Mesendoderm (in vitro differentiated cells): ENCODE measurements around the gene SRGAP1.

Experiments
- DNase-seq: peaks from one replicate; pipeline ENCODE4 v3.0.0; 2013
- H2AK5ac ChIP-seq: 2 replicates; pipeline ENCODE4 v1.6.1; 2013; ENCODE audit warnings: low read length, inconsistent platforms
- H2BK120ac ChIP-seq: 2 replicates; pipeline ENCODE4 v1.6.1; 2013; ENCODE audit warnings: low read depth, mild to moderate bottlenecking, low read length, moderate library complexity, mixed read lengths
- H2BK15ac ChIP-seq: replicated peaks from 2 replicates; pipeline ENCODE4 v1.6.1; 2013; ENCODE audit warnings: low read depth, mild to moderate bottlenecking, moderate library complexity
- H2BK5ac ChIP-seq: 2 replicates; pipeline ENCODE4 v1.6.1; 2013; ENCODE audit warnings: low read length, inconsistent platforms
- H3K18ac ChIP-seq: 2 replicates; pipeline ENCODE4 v1.6.1; 2013; ENCODE audit warnings: mild to moderate bottlenecking, low read length, mixed read lengths
- H3K23ac ChIP-seq: one replicate; pipeline ENCODE4 v1.6.1; 2013; ENCODE audit warnings: low read length
- H3K27ac ChIP-seq: 2 replicates; pipeline ENCODE4 v1.5.1; 2013; ENCODE audit warnings: low read depth, mild to moderate bottlenecking, inconsistent platforms, low read length, moderate library complexity
- H3K27me3 ChIP-seq: 2 replicates; pipeline ENCODE4 v1.6.1; 2013; ENCODE audit warnings: low read length, control low read depth, mild to moderate bottlenecking, inconsistent platforms; ENCODE audit not compliant: insufficient read depth, poor library complexity
- H3K36me3 ChIP-seq: 2 replicates; pipeline ENCODE4 v1.6.1; 2013; ENCODE audit warnings: low read length, inconsistent platforms; ENCODE audit not compliant: control insufficient read depth, insufficient read depth
- H3K4ac ChIP-seq: one replicate; pipeline ENCODE4 v1.6.1; 2013; ENCODE audit warnings: low read depth, mild to moderate bottlenecking, low read length, moderate library complexity
- H3K4me1 ChIP-seq: 2 replicates; pipeline ENCODE4 v1.6.1; 2013; ENCODE audit warnings: low read depth, low read length, inconsistent platforms; ENCODE audit not compliant: control insufficient read depth
- H3K4me2 ChIP-seq: 2 replicates; pipeline ENCODE4 v1.6.1; 2013; ENCODE audit warnings: low read length
- H3K4me3 ChIP-seq: 2 replicates; pipeline ENCODE4 v1.5.1; 2013; ENCODE audit warnings: mild to moderate bottlenecking, low read length
- H3K56ac ChIP-seq: one replicate; pipeline ENCODE4 v1.6.1; 2013; ENCODE audit warnings: low read length
- H3K79me1 ChIP-seq: 2 replicates; pipeline ENCODE4 v1.6.1; 2013; ENCODE audit warnings: low read length, inconsistent platforms
- H3K79me2 ChIP-seq: 2 replicates; pipeline ENCODE4 v1.6.1; 2013; ENCODE audit warnings: mild to moderate bottlenecking, low read length; ENCODE audit not compliant: control insufficient read depth, insufficient read depth
- H3K9ac ChIP-seq: 2 replicates; pipeline ENCODE4 v1.6.1; 2013; ENCODE audit warnings: low read length, inconsistent platforms
- H4K5ac ChIP-seq: one replicate; pipeline ENCODE4 v1.6.1; 2013; ENCODE audit warnings: low read length
- H4K8ac ChIP-seq: one replicate; pipeline ENCODE4 v1.6.1; 2013; ENCODE audit warnings: low read depth, mild to moderate bottlenecking, control low read depth, low read length, moderate library complexity
- WGBS: extraction: QIAGEN DNeasy Blood & Tissue Kit; methylation state at CpG from one replicate; pipeline ENCODE4 v1.1.7; 2013; ENCODE audit warnings: low lambda C conversion rate, missing lambda C conversion rate; ENCODE audit not compliant: insufficient coverage; ENCODE audit errors: extremely low coverage; 5-methylcytosine and 5-hydroxymethylcytosine counted together

Gene SRGAP1

GRCh38 chr12:63846238-63846967 is 1.9 kb downstream of the SRGAP1 start:
- H4K8ac ChIP-seq, result no peak overlapping the region
- H4K5ac ChIP-seq, result no peak overlapping the region
- H3K27me3 ChIP-seq, result no peaks in the 10 kb centered on the region
- H3K4me2 ChIP-seq, result no peak overlapping the region
- H3K4me1 ChIP-seq, result peaks cover 7% of the 10 kb centered on the region
- peaks cover 10% of the 10 kb centered on the region for H3K79me1 ChIP-seq
- no peak overlapping the region for H3K9ac ChIP-seq
- H3K23ac ChIP-seq, result no peak overlapping the region
- H3K27ac ChIP-seq, result no peak overlapping the region
- no peak overlapping the region for H3K4ac ChIP-seq
- peak overlapping the region; percentile 64 for H2AK5ac ChIP-seq
- no peak overlapping the region for H2BK120ac ChIP-seq
- H2BK15ac ChIP-seq, result no peak overlapping the region
- no peak overlapping the region for H3K56ac ChIP-seq
- no CpG with 5 or more reads among the region's 6 CpGs for WGBS
- H3K18ac ChIP-seq, result no peak overlapping the region
- no peak for DNase-seq
- peaks cover 6% of the 10 kb centered on the region for H3K79me2 ChIP-seq
- H3K36me3 ChIP-seq, result no peaks in the 10 kb centered on the region
- no peak overlapping the region for H3K4me3 ChIP-seq
- H2BK5ac ChIP-seq, result no peak overlapping the region

- no peak for DNase-seq
- H3K4me1 ChIP-seq, result peaks cover 7% of the 10 kb centered on the region
- H3K4ac ChIP-seq, result no peak overlapping the region
- H2BK120ac ChIP-seq, result no peak overlapping the region
- H2BK15ac ChIP-seq, result no peak overlapping the region
- no peak overlapping the region for H3K4me2 ChIP-seq
- H4K8ac ChIP-seq, result no peak overlapping the region
- no peak overlapping the region for H3K18ac ChIP-seq
- H2AK5ac ChIP-seq, result no peak overlapping the region
- H3K23ac ChIP-seq, result no peak overlapping the region
- peaks cover 6% of the 10 kb centered on the region for H3K79me2 ChIP-seq
- no peak overlapping the region for H2BK5ac ChIP-seq
- H3K27me3 ChIP-seq, result no peaks in the 10 kb centered on the region
- no peak overlapping the region for H3K9ac ChIP-seq
- WGBS, result no CpG with 5 or more reads among the region's 4 CpGs
- H3K56ac ChIP-seq, result no peak overlapping the region
- no peak overlapping the region for H3K4me3 ChIP-seq
- H3K36me3 ChIP-seq, result no peaks in the 10 kb centered on the region
- H4K5ac ChIP-seq, result no peak overlapping the region
- no peak overlapping the region for H3K27ac ChIP-seq
- H3K79me1 ChIP-seq, result peaks cover 10% of the 10 kb centered on the region
Measured at GRCh38 chr12:63848450-63848849, 4.0 kb downstream of the SRGAP1 start.

- H3K56ac ChIP-seq, result no peak overlapping the region
- WGBS, result no CpG with 5 or more reads among the region's 1 CpG
Measured at GRCh38 chr12:63849106-63849620, 4.7 kb downstream of the SRGAP1 start.

GRCh38 chr12:63849641-63850040 is 5.1 kb downstream of the SRGAP1 start:
- DNase-seq, result no peak
- Histone ChIP-seq H3K23ac (no peak overlapping the region), H3K4me2 (no peak overlapping the region), H4K5ac (no peak overlapping the region), H3K4me3 (no peak overlapping the region), H3K27ac (no peak overlapping the region), H2BK120ac (no peak overlapping the region), H3K27me3 (no peaks in the 10 kb centered on the region), H2BK5ac (no peak overlapping the region), H3K4me1 (peaks cover 7% of the 10 kb centered on the region), H3K79me2 (peaks cover 6% of the 10 kb centered on the region), H3K18ac (no peak overlapping the region), H3K36me3 (no peaks in the 10 kb centered on the region), H3K9ac (no peak overlapping the region), H2BK15ac (no peak overlapping the region), H3K56ac (no peak overlapping the region), H4K8ac (no peak overlapping the region), H3K79me1 (peaks cover 10% of the 10 kb centered on the region), H2AK5ac (no peak overlapping the region), H3K4ac (no peak overlapping the region)
- WGBS, result no CpG with 5 or more reads among the region's 4 CpGs

More at GRCh38 chr12:63849106-63849620, 4.7 kb downstream of the SRGAP1 start:
- Histone ChIP-seq H3K79me1 (peaks cover 10% of the 10 kb centered on the region), H3K4me1 (peaks cover 7% of the 10 kb centered on the region), H3K4me3 (no peak overlapping the region), H3K4me2 (no peak overlapping the region), H3K23ac (no peak overlapping the region), H4K8ac (no peak overlapping the region), H3K27me3 (no peaks in the 10 kb centered on the region), H3K9ac (no peak overlapping the region), H3K18ac (no peak overlapping the region), H3K36me3 (no peaks in the 10 kb centered on the region), H2BK120ac (no peak overlapping the region), H3K27ac (no peak overlapping the region), H2BK5ac (no peak overlapping the region), H2BK15ac (no peak overlapping the region), H4K5ac (no peak overlapping the region), H3K79me2 (peaks cover 6% of the 10 kb centered on the region), H2AK5ac (no peak overlapping the region), H3K4ac (no peak overlapping the region)
- no peak for DNase-seq

GRCh38 chr12:63853978-63854377 is 9.5 kb downstream of the SRGAP1 start:
- no peak for DNase-seq
- no peak overlapping the region for H3K4ac ChIP-seq
- H2AK5ac ChIP-seq, result no peak overlapping the region
- no peaks in the 10 kb centered on the region for H3K79me2 ChIP-seq
- no peak overlapping the region for H2BK15ac ChIP-seq
- no peak overlapping the region for H4K5ac ChIP-seq
- no peaks in the 10 kb centered on the region for H3K36me3 ChIP-seq
- no peak overlapping the region for H3K9ac ChIP-seq
- no peak overlapping the region for H3K18ac ChIP-seq
- no peak overlapping the region for H2BK120ac ChIP-seq
- no peak overlapping the region for H3K56ac ChIP-seq
- H3K23ac ChIP-seq, result no peak overlapping the region
- no peaks in the 10 kb centered on the region for H3K79me1 ChIP-seq
- no peak overlapping the region for H2BK5ac ChIP-seq
- no peaks in the 10 kb centered on the region for H3K4me1 ChIP-seq
- H3K27ac ChIP-seq, result no peak overlapping the region
- no peak overlapping the region for H3K4me2 ChIP-seq
- H4K8ac ChIP-seq, result no peak overlapping the region
- H3K27me3 ChIP-seq, result no peaks in the 10 kb centered on the region
- H3K4me3 ChIP-seq, result no peak overlapping the region

- H3K79me2 ChIP-seq, result no peaks in the 10 kb centered on the region
- no peak overlapping the region for H3K18ac ChIP-seq
- no peak overlapping the region for H2BK15ac ChIP-seq
- H3K27me3 ChIP-seq, result no peaks in the 10 kb centered on the region
- H2AK5ac ChIP-seq, result no peak overlapping the region
- H3K4me2 ChIP-seq, result no peak overlapping the region
- no peak overlapping the region for H2BK5ac ChIP-seq
- no peak overlapping the region for H3K9ac ChIP-seq
- H4K5ac ChIP-seq, result no peak overlapping the region
- H3K4me1 ChIP-seq, result no peaks in the 10 kb centered on the region
- no peak overlapping the region for H3K56ac ChIP-seq
- no CpG with 5 or more reads among the region's 3 CpGs for WGBS
- H3K27ac ChIP-seq, result no peak overlapping the region
- no peak for DNase-seq
- no peak overlapping the region for H3K23ac ChIP-seq
- H3K4me3 ChIP-seq, result no peak overlapping the region
- H3K36me3 ChIP-seq, result no peaks in the 10 kb centered on the region
- no peak overlapping the region for H4K8ac ChIP-seq
- H2BK120ac ChIP-seq, result no peak overlapping the region
- no peak overlapping the region for H3K4ac ChIP-seq
- H3K79me1 ChIP-seq, result no peaks in the 10 kb centered on the region
Measured at GRCh38 chr12:63855299-63855698, 10.8 kb downstream of the SRGAP1 start.
